Stimulated activated naive CD8-positive, alpha-beta T cell treated with anti-CD3 and anti-CD28 coated beads, Interleukin-15, amount 100 ng/mL, for 72 hours (primary cell): ENCODE measurements around the gene CEP78.
"Not testable (repeated sequence)": the region's sequence is repeated elsewhere in the genome, so short reads cannot be mapped to it uniquely, and the experiment has no call there.

Experiments used
- ATAC-seq: fragments of 150-1000 bp; cut with Tn5 transposase; 2 replicates; pipeline ENCODE4 v1.10.0; 2021; ENCODE audit warnings: mild to moderate bottlenecking, moderate library complexity
- DNase-seq, 2 donors: peaks; one replicate each; pipeline ENCODE4 v3.0.0; 2021 to 2022
- H3K27ac Mint-ChIP-seq, 2 donors: one replicate each; pipeline ENCODE4 v1.8.0; 2022; ENCODE audit warnings: mild to moderate bottlenecking in 2 of 2, mixed read lengths in 2 of 2, moderate library complexity in 2 of 2
- H3K27me3 Mint-ChIP-seq: one replicate; pipeline ENCODE4 v1.8.0; 2022; ENCODE audit warnings: mixed read lengths
- H3K4me1 Mint-ChIP-seq: one replicate; pipeline ENCODE4 v1.8.0; 2022; ENCODE audit warnings: mild to moderate bottlenecking, mixed read lengths
- H3K4me3 Mint-ChIP-seq, 2 donors: one replicate each; pipeline ENCODE4 v1.8.0; 2022; ENCODE audit warnings: mild to moderate bottlenecking in 2 of 2, mixed read lengths in 2 of 2, moderate library complexity in 1 of 2
- H3K9me3 Mint-ChIP-seq, 2 donors: one replicate each; pipeline ENCODE4 v1.8.0; 2022; ENCODE audit warnings: mixed read lengths in 2 of 2

The CEP78 gene

DNA sequence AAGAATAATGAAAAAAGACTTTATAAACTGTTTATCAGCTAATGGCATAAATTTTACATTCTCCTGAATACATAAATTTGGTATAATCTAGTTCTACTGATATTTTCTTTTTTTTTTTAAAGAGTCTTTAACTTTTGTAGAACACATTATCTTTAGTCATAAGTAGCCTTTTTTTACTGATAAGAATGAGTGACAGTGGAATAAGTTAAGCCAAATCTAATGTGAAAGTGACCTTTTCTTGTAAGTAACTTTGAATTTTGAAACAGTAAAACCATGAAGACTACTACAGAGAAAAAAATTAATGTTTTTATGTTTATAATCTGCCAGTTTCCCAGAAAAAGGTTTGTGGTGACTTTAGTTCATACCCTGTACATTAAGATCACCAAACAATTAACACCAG is 13.7 kb downstream of the CEP78 start:
- Mint-ChIP-seq H3K27me3 (no peaks in the 10 kb centered on the region), H3K4me1 (no peaks in the 10 kb centered on the region), H3K9me3 (no peaks in the 10 kb centered on the region), H3K27ac (no peak overlapping the region), H3K4me3 (no peak overlapping the region)
- ATAC-seq = no peak
- DNase-seq = no peak

DNA sequence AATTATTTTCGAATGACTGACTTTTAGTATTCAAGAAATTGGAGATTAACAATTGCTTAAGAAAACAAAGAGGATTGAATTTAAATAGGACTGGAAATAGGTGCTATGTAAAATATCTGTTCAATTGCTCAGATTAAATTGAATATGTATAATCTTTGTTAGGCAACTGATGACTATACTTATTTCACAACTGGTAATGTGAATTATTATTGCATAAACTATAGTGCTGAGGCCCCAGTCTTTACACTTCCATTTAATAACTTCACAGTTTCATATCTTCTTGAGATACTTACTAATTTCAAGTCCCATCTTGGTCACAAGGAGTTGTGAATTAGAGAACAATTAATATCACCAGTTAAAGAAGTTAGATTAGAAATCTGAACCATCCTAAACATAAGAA is 16.7 kb downstream of the CEP78 start:
- H3K4me3 Mint-ChIP-seq = no peak overlapping the region
- DNase-seq (no peak), ATAC-seq (no peak)
- no peaks in the 10 kb centered on the region for H3K9me3 Mint-ChIP-seq
- H3K27ac Mint-ChIP-seq = no peak overlapping the region
- H3K27me3 Mint-ChIP-seq = no peaks in the 10 kb centered on the region
- no peaks in the 10 kb centered on the region for H3K4me1 Mint-ChIP-seq

DNA sequence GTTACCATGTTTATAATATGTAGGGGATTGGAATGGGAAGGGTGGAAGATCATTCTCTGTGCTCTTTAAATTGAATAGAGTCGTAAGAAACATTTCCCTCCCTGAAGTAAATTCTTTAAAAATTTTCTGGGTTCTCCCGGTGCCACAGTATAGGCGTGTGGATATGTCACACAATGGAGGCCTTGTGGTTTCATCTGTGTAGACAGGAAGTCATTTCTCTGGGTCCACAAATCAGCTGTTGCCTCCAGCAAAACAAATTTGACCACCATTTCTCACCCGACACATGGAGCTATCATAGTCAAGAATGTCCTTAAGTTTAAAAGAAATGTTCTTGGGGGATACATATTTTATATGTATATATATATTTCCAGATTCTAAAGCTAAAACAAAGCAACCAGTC is 17.4 kb downstream of the CEP78 start:
- DNase-seq (no peak), ATAC-seq (no peak)
- no peaks in the 10 kb centered on the region for H3K27me3 Mint-ChIP-seq
- H3K9me3 Mint-ChIP-seq = no peaks in the 10 kb centered on the region
- H3K4me3 Mint-ChIP-seq = no peak overlapping the region
- peak overlapping the region in 1 of 2 donors; percentile 34 for H3K27ac Mint-ChIP-seq
- H3K4me1 Mint-ChIP-seq = no peaks in the 10 kb centered on the region

DNA sequence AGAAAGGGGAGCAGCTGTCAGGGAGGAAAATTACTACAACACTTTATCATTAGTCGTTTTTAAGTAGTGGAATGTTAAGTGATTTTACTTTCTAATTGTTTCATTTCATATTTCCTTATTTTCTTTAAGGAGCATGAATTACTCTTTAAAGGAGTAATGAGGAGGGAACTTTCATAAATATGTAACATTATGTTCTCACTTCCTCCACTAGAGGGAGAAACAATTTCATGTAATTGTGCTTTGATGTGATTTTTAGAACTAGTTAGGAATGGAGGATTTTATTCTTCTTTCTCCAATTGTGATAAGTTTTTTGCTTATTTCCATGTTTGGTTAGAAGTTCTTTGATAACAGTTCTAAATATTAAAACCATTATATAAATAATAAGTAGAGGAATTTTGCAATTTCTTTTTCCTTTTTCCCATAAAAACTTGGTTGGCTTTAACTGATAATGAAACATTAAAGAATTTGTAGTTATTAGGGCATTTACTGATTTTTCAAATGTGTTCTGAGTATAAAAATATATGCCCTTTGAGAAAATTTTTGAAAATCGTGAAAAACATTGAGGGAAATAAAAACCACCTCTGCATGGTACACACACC is 25.6 kb downstream of the CEP78 start:
- Mint-ChIP-seq H3K4me1 (no peaks in the 10 kb centered on the region), H3K27ac (no peak overlapping the region)
- no peak for ATAC-seq

DNA sequence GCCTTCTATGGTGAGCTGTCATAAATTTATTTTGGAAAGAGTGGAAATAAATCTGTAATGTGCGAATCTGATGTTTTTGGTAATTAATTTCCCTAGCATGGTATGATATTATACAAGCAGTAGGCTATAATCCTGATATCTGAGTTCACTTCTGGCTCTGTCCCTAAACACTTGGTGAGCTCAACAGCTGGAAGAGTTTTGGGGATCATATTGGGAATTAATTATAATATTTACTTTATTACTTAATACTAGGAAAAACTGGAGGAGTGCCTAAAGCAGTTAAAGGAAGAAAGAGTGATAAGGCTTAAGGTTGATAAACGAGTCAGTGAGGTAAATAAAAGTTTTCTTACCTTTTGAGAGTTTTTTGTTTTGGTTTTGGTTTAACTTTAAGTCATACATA is 26.8 kb downstream of the CEP78 start:
- DNase-seq (no peak), ATAC-seq (no peak)
- H3K4me1 Mint-ChIP-seq = no peaks in the 10 kb centered on the region
- H3K4me3 Mint-ChIP-seq = no peak overlapping the region
- H3K9me3 Mint-ChIP-seq = no peaks in the 10 kb centered on the region
- H3K27ac Mint-ChIP-seq = no peak overlapping the region
- no peaks in the 10 kb centered on the region for H3K27me3 Mint-ChIP-seq

More for the DNA sequence above, 25.6 kb downstream of the CEP78 start:
- no peaks in the 10 kb centered on the region for H3K9me3 Mint-ChIP-seq
- no peak overlapping the region for H3K4me3 Mint-ChIP-seq
- no peak for DNase-seq
- H3K27me3 Mint-ChIP-seq = no peaks in the 10 kb centered on the region

DNA sequence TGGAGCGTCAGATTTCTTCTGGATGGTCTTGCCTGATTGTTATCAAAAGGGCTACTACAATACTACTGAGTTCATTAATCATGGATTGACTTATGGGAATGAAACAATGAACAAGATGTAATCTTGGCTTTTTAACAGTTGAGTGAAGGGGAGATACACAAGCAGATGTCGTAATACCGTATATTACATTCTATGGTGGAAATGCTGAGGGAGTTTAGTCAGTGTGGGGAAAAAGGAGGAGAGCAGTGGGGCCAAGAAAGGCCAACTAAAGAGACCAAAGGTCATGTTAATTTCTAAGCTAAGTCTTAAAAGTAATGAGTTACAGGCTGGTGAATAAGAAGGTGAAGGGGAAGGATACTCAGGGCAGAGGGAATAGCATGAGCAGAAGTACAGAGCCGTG is 32.0 kb downstream of the CEP78 start:
- no peak overlapping the region for H3K27ac Mint-ChIP-seq

DNA sequence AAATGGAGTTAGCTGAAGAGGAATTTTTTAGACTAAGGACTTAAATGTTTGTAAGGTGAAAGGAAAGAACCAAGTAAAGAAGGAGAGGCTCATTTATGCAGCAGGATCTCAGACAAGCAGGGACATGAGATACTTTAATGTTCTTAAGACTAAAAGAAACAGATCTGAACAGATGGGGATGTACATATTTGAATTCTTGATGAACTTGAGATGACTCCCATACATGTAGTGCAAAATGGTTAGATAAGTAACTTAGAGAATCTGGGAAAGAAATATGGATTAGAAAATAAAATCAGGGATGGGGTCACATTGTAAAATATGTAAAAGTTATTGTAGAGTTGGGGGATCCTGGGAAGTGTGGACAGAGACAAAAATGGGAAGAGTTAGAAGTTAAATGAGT is 33.9 kb downstream of the CEP78 start:
- Mint-ChIP-seq H3K4me1 (no peaks in the 10 kb centered on the region), H3K9me3 (no peaks in the 10 kb centered on the region), H3K27me3 (no peaks in the 10 kb centered on the region), H3K4me3 (no peak overlapping the region), H3K27ac (peak overlapping the region in 1 of 2 donors; percentile 72)
- DNase-seq (no peak), ATAC-seq (no peak)

More for the DNA sequence above, 32.0 kb downstream of the CEP78 start:
- no peak for DNase-seq
- Mint-ChIP-seq H3K4me3 (no peak overlapping the region), H3K9me3 (no peaks in the 10 kb centered on the region), H3K4me1 (no peaks in the 10 kb centered on the region), H3K27me3 (no peaks in the 10 kb centered on the region)
- ATAC-seq = no peak

DNA sequence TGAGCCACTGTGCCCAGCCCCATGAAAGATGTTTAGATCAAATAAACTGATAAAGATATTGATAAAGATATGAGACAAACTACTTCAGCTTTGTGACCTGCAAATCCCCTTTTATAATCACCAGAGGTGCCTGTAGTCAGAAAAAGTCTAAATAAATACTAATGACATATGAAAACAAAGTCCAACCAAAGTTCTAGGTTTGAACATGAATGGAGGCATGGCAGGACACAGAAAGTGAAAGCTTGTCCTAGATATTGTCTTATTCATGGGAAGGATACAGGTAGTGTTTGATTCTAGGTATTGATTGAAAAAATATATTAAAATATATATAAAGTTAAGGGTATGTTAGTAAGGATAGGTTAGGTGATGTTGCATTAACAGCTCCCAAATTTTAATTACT is 36.4 kb downstream of the CEP78 start:
- DNase-seq (no peak), ATAC-seq (no peak)
- H3K27ac Mint-ChIP-seq = no peak overlapping the region
- H3K4me1 Mint-ChIP-seq = no peaks in the 10 kb centered on the region
- H3K9me3 Mint-ChIP-seq = no peaks in the 10 kb centered on the region
- no peaks in the 10 kb centered on the region for H3K27me3 Mint-ChIP-seq
- no peak overlapping the region for H3K4me3 Mint-ChIP-seq

DNA sequence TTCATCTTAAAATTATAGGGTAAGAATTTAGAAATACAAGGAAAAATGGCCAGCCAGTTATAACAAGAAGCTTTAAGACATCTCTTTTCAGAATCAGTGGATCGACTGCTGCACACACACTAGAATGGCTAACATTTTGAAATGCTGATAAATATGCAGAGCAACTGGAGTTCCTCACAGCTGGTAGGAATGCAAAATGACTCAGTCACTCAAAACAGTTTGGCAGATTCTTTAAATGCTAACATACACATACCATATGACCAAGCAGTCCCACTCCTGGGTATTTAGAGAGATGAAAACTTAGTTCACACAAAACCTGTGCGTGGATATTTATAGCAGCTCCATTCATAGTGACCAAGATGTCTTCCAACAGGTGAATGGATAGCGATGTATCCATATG is 37.9 kb downstream of the CEP78 start:
- Mint-ChIP-seq H3K27me3 (no peaks in the 10 kb centered on the region), H3K4me1 (peaks cover 6% of the 10 kb centered on the region), H3K4me3 (no peak overlapping the region), H3K9me3 (no peaks in the 10 kb centered on the region), H3K27ac (no peak overlapping the region)
- DNase-seq = no peak
- no peak for ATAC-seq

DNA sequence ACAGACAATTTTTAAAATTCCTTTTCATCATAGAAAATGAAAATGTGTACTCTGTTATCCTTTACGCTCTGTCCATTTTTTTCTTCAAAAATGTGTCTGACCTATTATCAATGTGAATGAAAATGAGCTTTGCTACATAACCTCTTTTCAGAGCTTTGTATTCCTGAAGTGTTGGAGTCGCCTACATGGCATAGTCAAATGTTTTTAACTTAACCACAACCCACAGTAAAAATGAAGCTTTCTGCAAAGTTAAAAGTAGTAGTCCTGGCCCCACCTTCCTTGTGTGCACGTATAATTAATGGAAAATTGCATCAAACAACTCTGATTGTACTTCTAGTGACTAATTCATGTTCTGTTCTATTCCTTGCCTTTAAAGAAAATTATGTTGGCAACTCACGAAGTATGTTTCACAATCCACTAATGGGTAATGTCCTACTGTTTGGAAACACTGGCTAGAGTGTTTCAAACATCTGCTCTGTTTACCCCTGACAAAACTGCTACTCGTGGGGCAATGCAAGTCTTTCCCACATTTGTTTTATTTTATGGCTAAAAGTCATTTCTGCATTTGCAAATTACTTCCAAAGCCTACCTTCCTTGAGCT is 42.4 kb downstream of the CEP78 start:
- no peak for DNase-seq
- H3K27me3 Mint-ChIP-seq = no peaks in the 10 kb centered on the region
- H3K27ac Mint-ChIP-seq = no peak overlapping the region

DNA sequence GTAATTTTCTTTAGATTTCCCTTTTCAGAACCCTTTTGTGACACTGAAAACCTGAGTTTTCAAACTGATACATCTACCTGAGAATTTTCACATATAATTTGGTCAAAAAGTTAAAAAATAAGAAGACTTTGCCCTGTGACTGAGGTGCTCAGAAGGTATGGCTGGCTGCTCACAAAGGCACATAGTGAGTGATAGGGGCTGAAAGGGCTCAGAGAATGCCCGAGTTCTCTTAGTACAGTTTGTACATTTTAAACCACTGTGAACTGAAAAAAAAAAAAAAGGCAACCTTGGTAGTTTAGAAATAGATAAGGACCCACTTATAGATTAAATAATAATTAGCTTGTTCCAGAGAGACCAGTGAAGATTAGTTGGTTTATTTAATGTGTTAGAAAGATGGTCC is 42.9 kb downstream of the CEP78 start:
- Mint-ChIP-seq H3K27me3 (no peaks in the 10 kb centered on the region), H3K4me1 (peaks cover 6% of the 10 kb centered on the region), H3K27ac (no peak overlapping the region), H3K4me3 (no peak overlapping the region), H3K9me3 (peaks cover 0 to 3% of the 10 kb centered on the region in 2 donors)
- DNase-seq = no peak
- no peak for ATAC-seq

More for the DNA sequence above, 42.4 kb downstream of the CEP78 start:
- Mint-ChIP-seq H3K4me3 (no peak overlapping the region), H3K4me1 (peaks cover 6% of the 10 kb centered on the region), H3K9me3 (no peaks in the 10 kb centered on the region)
- no peak for ATAC-seq

DNA sequence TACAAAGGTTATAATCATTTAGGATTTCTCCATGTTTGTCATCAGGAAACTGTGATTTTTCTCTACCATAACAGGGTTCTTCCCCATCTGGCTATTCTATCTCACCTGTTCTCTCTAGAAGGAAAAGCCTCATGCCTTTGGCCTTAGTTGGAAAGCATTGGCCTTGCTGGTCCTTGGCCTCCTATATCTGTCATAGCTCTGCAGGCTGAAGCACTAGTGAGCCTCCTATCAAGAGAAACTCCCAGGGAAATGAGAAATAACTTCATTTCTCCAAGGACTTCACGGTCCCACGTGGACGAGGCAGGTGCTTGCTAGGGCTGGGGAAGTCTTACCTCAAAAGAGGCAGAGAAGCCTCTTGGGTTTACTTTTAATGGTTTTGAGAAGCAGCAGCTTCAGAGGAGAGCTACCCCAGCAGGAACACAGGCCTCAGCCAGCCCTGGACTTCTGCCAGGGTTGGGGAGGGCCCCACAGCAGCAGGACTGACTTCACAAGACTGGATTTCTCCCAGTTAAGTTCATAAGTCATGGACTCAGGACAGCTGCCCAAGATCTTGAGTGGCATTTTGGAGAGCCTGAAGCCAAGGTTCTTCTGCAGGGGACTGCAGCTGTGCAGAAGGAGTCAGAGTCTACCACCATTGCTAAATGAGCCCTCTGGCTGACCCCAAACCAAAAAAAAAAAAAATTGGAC is 45.2 kb downstream of the CEP78 start:
- Mint-ChIP-seq H3K4me3 (no peak overlapping the region), H3K27ac (no peak overlapping the region), H3K9me3 (peaks cover 0 to 4% of the 10 kb centered on the region in 2 donors), H3K4me1 (peaks cover 6% of the 10 kb centered on the region), H3K27me3 (no peaks in the 10 kb centered on the region)
- DNase-seq = no peak
- ATAC-seq = no peak

DNA sequence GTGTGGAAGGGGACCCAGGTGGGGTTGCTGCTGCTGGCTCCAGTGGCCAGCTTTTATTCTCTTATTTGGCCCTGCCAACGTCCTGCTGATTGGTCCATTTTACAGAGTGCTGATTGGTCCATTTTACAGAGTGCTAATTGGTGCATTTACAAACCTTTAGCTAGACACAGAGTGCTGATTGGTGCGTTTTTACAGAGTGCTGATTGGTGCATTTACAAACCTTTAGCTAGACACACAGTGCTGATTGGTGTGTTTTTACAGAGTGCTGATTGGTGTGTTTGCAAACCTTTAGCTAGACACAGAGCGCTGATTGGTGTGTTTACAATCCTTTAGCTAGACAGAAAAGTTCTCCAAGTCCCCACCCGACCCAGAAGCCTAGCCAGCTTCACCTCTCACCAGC is 48.3 kb downstream of the CEP78 start:
- not testable (repeated sequence) for H3K4me1 Mint-ChIP-seq

DNA sequence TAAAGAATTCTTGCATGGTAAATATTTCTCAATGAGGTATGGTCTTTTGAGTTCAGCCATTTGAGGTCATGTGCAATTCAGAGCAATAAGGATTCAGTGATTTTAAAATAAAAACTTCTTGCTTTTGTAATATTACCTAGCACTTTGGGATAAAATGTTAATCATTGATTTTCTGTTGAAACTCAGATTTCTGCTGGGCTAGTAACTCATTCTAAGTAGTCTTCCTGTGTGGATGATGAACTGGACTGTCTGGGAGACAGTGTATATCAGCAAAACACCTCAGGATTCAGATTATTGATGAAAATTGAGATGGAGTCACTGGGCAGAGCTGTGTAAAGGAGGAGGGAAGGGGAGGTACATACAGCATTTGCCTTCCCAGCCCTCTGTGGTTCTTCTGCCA is 50.2 kb downstream of the CEP78 start:
- ATAC-seq = peak; percentile 39
- DNase-seq = no peak
- Mint-ChIP-seq H3K4me3 (no peak overlapping the region), H3K27me3 (no peaks in the 10 kb centered on the region), H3K27ac (no peak overlapping the region), H3K9me3 (peaks cover 0 to 4% of the 10 kb centered on the region in 2 donors), H3K4me1 (no peaks in the 10 kb centered on the region)

More for the DNA sequence above, 48.3 kb downstream of the CEP78 start:
- ATAC-seq, H3K4me3 Mint-ChIP-seq, DNase-seq, H3K27me3 Mint-ChIP-seq, H3K27ac Mint-ChIP-seq, H3K9me3 Mint-ChIP-seq: not testable (repeated sequence)

DNA sequence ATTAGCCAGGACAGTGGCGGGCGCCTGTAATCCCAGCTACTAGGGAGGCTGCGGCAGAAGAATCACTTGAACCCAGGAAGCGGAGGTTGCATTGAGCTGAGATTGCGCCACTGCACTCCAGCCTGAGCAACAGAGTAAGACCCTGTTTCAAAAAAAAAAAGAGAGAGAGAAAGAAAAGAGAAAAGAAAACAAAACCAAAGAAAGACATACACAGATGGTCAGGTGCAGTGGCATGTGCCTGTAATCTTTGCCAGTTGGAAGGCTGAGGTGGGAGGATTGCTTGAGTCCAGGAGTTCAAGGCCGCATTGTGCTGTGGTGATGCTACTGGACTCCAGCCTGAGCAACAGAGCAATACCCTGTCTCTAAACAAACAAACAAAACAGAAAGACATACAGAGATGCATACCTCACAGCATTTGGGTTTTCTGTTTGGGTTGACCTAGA is 51.1 kb downstream of the CEP78 start:
- DNase-seq = no peak
- Mint-ChIP-seq H3K27ac (no peak overlapping the region), H3K27me3 (no peaks in the 10 kb centered on the region), H3K9me3 (peaks cover 0 to 4% of the 10 kb centered on the region in 2 donors), H3K4me3 (no peak overlapping the region), H3K4me1 (no peaks in the 10 kb centered on the region)
- ATAC-seq = no peak

DNA sequence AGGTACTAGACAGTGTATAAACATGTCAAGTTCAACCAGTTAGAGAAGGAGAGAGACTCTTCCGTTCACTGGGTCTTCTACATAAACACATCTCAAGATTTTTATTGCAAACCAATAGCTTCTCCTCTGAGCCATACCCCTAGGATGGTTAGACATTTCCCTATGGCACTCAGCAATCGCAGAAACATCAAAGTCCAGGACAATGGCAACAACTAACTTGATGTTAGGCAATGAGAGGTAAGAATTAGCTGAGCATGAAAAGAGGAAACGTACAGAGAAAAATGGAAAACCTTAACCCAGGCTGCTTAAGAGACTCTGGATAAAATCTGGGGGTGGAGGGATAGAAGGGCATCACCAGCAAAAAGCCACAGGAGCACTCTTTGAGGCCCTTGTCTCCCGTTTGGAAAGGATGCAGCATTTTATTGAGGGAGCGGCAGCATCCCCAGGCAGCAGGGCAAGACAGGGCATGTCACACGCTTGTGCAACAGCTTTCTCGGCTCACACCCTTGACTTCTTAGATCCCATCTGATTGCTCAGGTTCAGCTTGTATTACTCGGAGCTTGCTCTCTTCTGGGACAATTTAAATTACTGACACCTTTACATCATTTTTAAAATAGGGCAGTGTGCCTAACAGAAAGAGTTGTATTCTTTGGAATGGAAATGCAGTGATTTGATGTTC is 52.5 kb downstream of the CEP78 start:
- H3K27me3 Mint-ChIP-seq = no peaks in the 10 kb centered on the region
- H3K4me1 Mint-ChIP-seq = peaks cover 11% of the 10 kb centered on the region
- H3K4me3 Mint-ChIP-seq = no peak overlapping the region
- ATAC-seq = no peak
- DNase-seq = no peak
- H3K27ac Mint-ChIP-seq = no peak overlapping the region
- H3K9me3 Mint-ChIP-seq = peaks cover 0 to 4% of the 10 kb centered on the region in 2 donors
